Astrocyte (in vitro differentiated cells and primary cell): ENCODE measurements around the gene SERPINH1.

Experiments
- EZH2 ChIP-seq: IDR thresholded peaks from 2 replicates; pipeline ENCODE4 v1.6.1; 2012; ENCODE audit warnings: mild to moderate bottlenecking, low read length, inconsistent platforms; ENCODE audit not compliant: insufficient read depth
- TF ChIP-seq, protein P1 (sequence below): IDR thresholded peaks from 2 replicates; pipeline ENCODE4 v1.5.1; 2011; ENCODE audit warnings: low read depth, mild to moderate bottlenecking, inconsistent platforms, low read length, moderate library complexity; ENCODE audit not compliant: insufficient read depth

DNA sequence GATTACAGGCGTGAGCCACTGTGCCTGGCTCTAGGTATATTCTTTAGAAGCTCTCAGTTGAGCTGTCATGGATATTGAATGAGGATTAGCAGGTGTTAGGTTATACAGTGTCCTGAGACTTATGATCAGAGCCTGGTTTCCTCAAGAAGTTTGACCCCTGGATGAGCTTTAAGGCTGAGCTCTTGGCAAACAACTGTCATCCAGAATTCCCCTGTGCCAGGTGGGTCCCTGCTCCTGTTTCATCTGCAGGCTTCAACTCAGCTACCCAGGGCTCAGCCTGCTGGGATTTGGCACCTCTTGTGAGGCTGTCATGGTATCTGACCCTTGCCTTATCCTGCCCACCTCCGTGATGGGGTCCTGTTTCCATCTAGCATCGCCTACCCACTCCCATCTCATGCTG, 24.3 kb downstream of the SERPINH1 start:
- no peak for TF ChIP-seq EZH2
- TF ChIP-seq, protein P1, sequence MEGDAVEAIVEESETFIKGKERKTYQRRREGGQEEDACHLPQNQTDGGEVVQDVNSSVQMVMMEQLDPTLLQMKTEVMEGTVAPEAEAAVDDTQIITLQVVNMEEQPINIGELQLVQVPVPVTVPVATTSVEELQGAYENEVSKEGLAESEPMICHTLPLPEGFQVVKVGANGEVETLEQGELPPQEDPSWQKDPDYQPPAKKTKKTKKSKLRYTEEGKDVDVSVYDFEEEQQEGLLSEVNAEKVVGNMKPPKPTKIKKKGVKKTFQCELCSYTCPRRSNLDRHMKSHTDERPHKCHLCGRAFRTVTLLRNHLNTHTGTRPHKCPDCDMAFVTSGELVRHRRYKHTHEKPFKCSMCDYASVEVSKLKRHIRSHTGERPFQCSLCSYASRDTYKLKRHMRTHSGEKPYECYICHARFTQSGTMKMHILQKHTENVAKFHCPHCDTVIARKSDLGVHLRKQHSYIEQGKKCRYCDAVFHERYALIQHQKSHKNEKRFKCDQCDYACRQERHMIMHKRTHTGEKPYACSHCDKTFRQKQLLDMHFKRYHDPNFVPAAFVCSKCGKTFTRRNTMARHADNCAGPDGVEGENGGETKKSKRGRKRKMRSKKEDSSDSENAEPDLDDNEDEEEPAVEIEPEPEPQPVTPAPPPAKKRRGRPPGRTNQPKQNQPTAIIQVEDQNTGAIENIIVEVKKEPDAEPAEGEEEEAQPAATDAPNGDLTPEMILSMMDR: no peak
